NCI-H345 (cell line): ENCODE measurements around the gene KNDC1.
"Not testable (repeated sequence)": the region's sequence is repeated elsewhere in the genome, so short reads cannot be mapped to it uniquely, and the experiment has no call there.

Source experiments
- DNase-seq: peaks from one replicate; lab custom pipeline; 2025; lab: John Stamatoyannopoulos, UW

The KNDC1 gene

GRCh38 chr10:133159950-133160825, at the start of gene KNDC1:
Gene KNDC1, plus strand, starts transcription at chr10:133160219. Its CDS starts 249 bp downstream, at chr10:133160468.
- DNase-seq, result peak; percentile 24

DNA sequence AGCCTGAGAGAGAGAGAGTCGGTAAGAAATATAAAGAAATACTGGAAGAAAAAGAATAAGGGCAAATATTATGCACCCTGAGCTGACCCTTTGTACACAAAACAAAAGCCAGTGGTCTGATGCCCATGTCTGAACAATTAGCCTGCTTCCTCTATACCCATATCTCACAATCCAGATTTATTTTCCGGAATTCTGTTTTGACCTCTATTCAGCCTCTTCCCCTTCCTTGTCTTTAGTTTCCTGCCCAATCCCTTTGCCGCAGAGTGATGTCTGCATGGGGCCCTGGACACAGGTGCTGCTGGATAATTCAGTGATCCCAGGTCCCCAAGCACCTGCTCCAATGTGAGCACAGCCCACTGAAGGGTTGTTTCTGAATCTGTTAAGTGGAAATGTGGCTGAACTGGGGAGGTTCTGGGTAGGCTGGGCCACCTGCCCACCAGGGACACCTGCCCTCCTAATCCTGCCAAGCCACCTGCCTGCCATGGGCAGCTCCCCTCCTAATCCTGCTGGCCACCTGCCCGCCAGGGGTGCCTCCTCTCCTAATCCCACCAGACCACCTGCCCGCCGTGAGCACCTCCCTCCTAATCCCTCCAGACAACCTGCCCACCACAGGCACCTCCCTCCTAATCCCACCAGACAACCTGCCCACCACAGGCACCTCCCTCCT, 49.3 kb upstream of the KNDC1 start:
- no peak for DNase-seq

- DNase-seq, result not testable (repeated sequence)
Measured at GRCh38 chr10:133111640-133112039, 48.4 kb upstream of the KNDC1 start.

GRCh38 chr10:133113146-133113830, 46.7 kb upstream of the KNDC1 start:
- DNase-seq, result no peak

GRCh38 chr10:133113847-133114246, 46.2 kb upstream of the KNDC1 start:
- no peak for DNase-seq

DNA sequence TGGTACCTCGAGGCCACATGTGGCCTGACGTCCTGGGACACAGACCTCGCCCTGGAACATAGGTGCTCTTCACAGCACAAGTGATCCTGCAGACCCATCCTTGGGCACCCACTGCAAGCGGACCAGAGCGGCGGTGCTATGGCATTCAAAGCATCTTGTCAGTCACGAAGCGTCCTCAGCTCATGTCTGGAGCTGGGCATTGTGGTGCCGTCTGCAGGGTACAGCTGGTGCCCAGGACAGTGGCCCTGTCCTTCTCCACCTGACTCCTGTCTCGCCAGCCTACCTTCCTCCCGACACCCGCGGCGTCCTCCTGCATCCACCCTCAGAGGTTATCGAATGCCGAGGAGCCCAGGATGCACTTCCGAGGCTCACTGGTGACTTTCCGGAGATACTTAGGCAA, 45.8 kb upstream of the KNDC1 start:
- no peak for DNase-seq

GRCh38 chr10:133114726-133115452, 45.1 kb upstream of the KNDC1 start:
- no peak for DNase-seq

- no peak for DNase-seq
Measured at GRCh38 chr10:133115453-133115842, 44.6 kb upstream of the KNDC1 start.

DNA sequence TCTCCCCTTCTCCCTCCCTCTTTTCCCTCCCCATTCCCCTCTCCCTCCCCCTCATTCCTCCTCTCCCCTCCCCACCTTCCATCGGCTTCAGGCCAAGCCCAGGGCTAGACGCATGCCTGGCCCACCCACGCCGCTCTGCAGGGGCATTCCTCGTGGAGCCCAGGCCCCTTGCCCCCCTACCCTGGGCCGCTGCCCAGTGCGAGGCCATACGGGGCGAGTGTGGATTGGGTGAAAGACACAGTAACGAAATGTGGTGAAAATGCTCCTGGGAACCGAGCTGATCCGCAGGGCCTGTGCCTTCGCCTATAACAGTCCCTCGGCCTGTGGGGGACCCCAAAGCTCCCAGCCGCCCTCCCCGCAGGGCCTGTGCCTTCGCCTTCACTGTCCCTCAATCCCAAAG, 44.0 kb upstream of the KNDC1 start:
- DNase-seq, result no peak

DNA sequence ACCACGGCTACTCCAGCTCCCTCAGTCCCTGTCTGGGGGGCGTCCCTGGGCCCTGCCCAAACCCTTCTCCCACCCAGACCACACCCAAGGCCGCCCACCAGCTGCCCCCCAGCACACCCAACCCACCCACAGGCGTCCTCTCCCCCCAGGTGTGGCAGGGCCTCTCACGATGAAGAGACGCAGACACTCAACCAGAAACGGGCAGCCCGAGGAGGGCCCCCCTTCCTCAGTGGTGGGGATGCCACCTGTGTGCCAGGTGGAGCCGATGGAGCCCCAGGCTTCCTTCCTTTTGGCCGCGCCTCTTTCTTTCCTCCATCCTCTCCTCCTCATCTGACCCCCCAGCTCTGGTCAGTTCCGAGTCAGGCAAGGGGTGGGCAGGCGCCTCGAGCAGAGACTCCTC, 43.6 kb upstream of the KNDC1 start:
- no peak for DNase-seq

DNA sequence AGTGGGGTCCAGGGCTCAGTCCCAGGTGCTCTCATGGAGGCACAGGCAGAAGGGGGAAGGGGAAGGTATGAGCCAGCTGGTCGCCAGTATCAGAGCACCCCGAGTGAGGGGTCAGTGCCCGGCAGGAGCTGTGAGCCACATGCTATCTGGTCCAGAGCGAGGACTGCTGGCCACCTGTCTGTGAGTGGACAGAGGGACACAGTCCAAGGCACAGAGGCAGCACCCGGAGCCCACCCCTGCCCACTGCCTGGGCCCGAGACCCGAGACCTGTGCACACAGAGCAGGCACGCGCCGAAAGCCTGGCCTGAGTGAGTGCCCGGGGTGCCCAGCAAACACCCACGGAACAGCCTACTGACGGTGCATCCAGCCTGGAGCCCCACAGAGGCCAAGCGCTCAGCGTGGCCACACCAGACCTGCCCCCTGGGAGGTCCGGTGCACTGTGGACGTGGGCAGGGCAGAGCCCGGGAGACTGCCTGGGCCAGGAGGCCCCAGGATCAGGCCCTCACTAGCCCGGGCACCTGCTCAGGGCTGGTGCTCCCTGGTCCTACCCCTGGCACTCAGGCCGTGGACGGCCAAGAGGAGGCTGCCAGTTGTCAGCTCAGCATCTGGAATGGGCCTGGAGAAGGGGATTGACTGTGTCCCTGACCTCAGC, 42.9 kb upstream of the KNDC1 start:
- no peak for DNase-seq

DNA sequence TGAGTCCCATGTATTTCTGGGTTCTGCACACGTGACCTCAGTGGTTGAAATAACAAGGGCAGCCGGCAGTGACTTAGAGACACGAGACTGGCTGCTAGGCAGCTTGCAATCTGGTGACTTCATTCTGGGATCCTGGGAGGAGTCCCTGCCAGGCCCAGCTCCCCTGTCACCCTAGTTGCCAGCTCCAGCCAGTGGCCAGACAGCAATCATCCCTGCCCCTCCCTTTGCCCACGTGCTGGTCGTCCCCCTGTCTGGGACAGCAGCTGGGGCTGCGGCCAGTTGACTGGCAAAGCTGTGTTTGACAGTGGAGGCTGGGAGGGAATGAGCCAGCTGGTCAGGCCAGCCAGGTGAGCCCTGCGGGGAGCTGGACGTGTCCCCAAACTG, 42.3 kb upstream of the KNDC1 start:
- no peak for DNase-seq

GRCh38 chr10:133121479-133121878, 38.5 kb upstream of the KNDC1 start:
- DNase-seq, result no peak

DNA sequence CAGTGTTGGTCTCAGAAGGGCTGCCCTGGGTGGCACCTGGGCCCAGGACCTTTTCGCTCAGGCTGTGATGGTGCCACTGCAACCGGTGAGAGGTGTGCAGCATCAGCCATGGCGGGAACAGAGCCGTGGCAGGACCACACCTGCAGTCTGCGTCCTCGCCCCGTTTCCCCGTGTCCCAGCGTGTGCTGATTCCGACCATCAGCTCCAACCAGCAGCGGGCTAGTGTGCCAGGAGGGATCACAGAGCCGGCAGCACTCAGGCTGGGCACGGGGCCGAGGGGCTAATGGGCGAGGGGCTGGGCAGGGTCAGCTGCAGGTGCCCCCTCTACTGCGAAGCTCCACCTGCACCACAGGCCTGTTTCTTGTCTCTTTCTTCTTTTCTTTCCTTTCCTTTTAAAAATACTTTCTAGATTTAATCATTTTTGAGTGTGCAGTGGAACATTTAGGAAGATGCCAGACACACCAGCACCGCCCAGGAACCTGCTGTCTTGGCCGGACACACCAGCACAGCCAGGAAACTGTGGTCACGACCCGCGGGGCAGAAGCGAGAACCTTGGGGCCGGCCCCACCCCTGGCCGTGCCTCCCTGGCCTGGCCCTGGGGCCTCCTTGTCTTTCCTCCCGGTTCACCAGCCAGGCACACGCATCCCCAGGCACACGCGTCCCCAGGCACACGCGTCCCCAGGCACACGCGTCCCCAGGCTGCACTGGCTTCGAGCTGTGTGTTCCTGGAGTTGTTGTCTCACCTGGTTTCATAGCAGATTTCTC, 37.7 kb upstream of the KNDC1 start:
- no peak for DNase-seq

DNA sequence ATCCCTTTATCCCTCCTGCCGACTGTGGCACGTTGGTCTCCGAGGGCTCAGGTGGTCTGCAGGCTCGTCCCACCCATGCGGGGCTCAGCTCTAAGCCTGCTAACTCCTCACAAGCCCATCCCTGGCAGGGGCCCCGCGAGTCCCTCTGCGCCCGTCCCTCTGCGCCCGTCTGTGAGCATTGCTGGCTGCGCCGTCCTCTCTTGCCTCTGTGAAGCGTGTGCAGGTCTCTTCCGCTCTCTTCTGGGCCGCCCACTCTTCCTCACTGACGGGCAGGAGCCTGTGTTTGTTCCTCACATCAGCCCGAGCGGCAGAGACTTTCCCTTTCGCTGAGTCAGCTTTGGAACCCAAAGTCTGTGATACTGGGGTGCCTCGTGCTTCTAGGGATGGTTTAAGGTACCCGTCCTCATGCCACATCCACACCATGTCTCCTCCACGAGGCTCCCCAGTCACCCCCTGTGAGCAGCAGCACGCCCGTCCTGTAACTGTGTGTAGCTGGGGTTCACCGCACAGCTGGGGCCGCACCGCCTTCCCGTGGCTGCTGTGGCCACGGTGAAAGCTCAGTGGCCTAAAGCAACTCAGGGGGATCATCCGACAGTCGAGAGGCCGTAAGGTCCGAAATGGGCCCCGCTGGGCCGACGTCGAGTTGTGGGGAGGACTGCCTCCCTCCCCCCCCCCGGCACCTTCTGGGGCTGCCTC, 36.8 kb upstream of the KNDC1 start:
- no peak for DNase-seq

- no peak for DNase-seq
Measured at GRCh38 chr10:133123746-133124356, 36.2 kb upstream of the KNDC1 start.

- peak; percentile 14 for DNase-seq
Measured at GRCh38 chr10:133124357-133125211, 35.4 kb upstream of the KNDC1 start.

GRCh38 chr10:133125901-133126300, 34.1 kb upstream of the KNDC1 start:
- no peak for DNase-seq
